Keratinocyte (primary cell): ENCODE results near the gene FHOD1.

ENCODE experiments used
- EZH2 ChIP-seq: IDR thresholded peaks from one replicate; pipeline ENCODE4 v1.6.1; 2012; ENCODE audit warnings: inconsistent platforms, mild to moderate bottlenecking, low read length, moderate library complexity
- TF ChIP-seq, protein P1 (sequence below), 3 experiments: IDR thresholded peaks in 1 of 3; conservative IDR thresholded peaks in 1 of 3; optimal IDR thresholded peaks in 1 of 3; 2 replicates in 2 of 3; 3 replicates in 1 of 3; pipeline versions ENCODE3 to v1.5.1; 2011; ENCODE audit warnings: low read length in 3 of 3, mild to moderate bottlenecking in 3 of 3, moderate library complexity in 2 of 3, control low read depth in 1 of 3, inconsistent platforms in 1 of 3; ENCODE audit not compliant: insufficient read depth in 2 of 3; ENCODE audit errors: extremely low read depth in 1 of 3

DNA sequence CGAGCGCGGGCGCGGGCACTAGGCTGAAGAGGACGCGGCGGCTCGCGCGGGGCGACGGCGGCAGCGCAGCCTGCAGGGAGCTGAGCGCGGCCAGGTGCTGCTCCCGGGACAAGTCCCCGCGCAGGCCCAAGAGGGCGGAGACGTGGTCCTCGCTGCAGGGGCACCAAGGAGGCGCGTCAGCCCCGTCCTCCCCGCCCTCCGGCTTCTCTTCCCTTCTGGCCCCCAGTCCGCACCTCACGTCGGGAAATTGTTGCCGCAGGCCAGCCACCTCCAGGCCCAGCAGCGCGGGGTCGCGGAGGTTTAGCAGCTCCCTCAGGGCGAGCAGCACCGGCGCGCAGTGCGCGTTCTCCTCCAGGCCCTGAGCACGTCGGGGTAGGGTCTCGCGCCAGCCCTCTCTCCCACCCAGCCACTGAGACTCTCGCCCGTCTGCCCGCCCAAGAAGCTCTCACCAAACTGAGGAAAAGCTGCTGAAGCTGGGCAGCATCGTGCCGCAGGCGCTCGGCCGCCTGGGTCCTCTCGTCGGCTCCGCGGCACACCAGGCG is 62.8 kb downstream of the FHOD1 start:
- no peak for TF ChIP-seq EZH2
- TF ChIP-seq, protein P1, sequence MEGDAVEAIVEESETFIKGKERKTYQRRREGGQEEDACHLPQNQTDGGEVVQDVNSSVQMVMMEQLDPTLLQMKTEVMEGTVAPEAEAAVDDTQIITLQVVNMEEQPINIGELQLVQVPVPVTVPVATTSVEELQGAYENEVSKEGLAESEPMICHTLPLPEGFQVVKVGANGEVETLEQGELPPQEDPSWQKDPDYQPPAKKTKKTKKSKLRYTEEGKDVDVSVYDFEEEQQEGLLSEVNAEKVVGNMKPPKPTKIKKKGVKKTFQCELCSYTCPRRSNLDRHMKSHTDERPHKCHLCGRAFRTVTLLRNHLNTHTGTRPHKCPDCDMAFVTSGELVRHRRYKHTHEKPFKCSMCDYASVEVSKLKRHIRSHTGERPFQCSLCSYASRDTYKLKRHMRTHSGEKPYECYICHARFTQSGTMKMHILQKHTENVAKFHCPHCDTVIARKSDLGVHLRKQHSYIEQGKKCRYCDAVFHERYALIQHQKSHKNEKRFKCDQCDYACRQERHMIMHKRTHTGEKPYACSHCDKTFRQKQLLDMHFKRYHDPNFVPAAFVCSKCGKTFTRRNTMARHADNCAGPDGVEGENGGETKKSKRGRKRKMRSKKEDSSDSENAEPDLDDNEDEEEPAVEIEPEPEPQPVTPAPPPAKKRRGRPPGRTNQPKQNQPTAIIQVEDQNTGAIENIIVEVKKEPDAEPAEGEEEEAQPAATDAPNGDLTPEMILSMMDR (optimal IDR thresholded peaks at IDR 0.05 in 1 of 3, IDR thresholded peaks at IDR 0.05 in 1 of 3, conservative IDR thresholded peaks at IDR 0.05 in 1 of 3; ENCODE audit: extremely low read depth in 1 of 3, insufficient read depth in 2 of 3, low read length in 3 of 3) = no peak
